ENCODE results near the gene MPZL3. TPM values are rescaled to one million over a fixed set of nuclear protein-coding genes. Genes with fewer than 3 reads are reported as not detected.

Gene MPZL3
- total RNA-seq, 1 experiment from 2014 or later, result 0.52 TPM

DNA sequence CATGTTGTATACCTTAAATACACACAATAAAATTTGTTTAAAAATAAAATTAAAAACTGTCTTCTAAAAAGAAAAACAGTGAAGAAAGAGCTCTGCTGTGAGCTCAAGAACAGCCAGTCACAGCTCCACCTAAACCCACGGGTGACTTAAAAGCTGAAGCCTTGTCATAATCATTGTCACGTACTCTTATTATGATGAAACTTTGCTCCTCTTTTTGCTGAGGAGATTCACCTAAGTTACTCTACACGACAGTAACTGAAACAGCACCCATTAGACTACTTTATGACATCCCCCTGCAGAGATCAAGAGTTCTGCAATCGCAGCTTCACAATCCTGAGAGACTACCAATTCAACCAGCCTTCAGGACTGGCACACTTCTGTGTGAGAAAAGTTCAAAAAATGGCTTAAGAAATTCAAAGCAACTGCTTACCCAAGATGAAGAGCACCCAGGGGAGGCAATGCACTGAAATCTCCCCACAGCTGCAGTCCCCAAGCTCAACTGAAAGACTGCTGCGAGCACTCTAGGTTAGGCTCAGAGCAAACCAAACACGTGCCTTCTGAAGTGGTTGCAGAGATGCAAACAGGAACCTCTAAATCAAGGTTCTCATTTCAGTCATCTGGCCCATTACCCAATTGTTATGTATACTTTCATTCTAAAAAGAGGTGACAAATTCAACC is 27.5 kb downstream of the MPZL3 start, which contains the start of gene JAML:
Gene JAML, minus strand, starts transcription at position 501 of the 678 bp plus-strand sequence. CDS start 10,145 bp downstream, outside the sequence.
- CTCF ChIA-PET, result no interaction called here
- no peaks in the 10 kb centered on the region for H3K4me1 ChIP-seq (ENCODE audit: insufficient read depth, low read length, poor library complexity, severe bottlenecking)
- H3K36me3 ChIP-seq (ENCODE audit: insufficient read depth, low read length, poor library complexity, severe bottlenecking), result no peaks in the 10 kb centered on the region
- POLR2A ChIA-PET (ENCODE audit: low non-redundant PET), result no interaction called here
- H3K27me3 ChIP-seq (replicated peaks; ENCODE audit: insufficient read depth, low read depth, low read length, poor library complexity), result peaks cover 70% of the 10 kb centered on the region
- no peak within 1 kb of the TSS for H3K27ac ChIP-seq (ENCODE audit: low read depth, low read length, poor library complexity, severe bottlenecking)
- no TSS peak for BruUV-seq (replicated peaks)
- intact Hi-C loops (cut with micrococcal nuclease; ENCODE audit: unreplicated experiment), result no loop called here
- H3K4me3 ChIP-seq (ENCODE audit: low read depth, low read length, poor library complexity, severe bottlenecking), result no peak within 1 kb of the TSS
- TF ChIP-seq EZH2 (IDR thresholded peaks at IDR 0.05; ENCODE audit: borderline replicate concordance, low read depth, low read length, poor library complexity, severe bottlenecking), result no peak
- TF ChIP-seq, protein P1, sequence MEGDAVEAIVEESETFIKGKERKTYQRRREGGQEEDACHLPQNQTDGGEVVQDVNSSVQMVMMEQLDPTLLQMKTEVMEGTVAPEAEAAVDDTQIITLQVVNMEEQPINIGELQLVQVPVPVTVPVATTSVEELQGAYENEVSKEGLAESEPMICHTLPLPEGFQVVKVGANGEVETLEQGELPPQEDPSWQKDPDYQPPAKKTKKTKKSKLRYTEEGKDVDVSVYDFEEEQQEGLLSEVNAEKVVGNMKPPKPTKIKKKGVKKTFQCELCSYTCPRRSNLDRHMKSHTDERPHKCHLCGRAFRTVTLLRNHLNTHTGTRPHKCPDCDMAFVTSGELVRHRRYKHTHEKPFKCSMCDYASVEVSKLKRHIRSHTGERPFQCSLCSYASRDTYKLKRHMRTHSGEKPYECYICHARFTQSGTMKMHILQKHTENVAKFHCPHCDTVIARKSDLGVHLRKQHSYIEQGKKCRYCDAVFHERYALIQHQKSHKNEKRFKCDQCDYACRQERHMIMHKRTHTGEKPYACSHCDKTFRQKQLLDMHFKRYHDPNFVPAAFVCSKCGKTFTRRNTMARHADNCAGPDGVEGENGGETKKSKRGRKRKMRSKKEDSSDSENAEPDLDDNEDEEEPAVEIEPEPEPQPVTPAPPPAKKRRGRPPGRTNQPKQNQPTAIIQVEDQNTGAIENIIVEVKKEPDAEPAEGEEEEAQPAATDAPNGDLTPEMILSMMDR (conservative IDR thresholded peaks at IDR 0.05; ENCODE audit: low read depth, low read length), result no peak
- H3K9me3 ChIP-seq (ENCODE audit: low read depth, low read length, poor library complexity, severe bottlenecking), result no peaks in the 10 kb centered on the region
- no peak for DNase-seq (ENCODE audit: low spot score)

DNA sequence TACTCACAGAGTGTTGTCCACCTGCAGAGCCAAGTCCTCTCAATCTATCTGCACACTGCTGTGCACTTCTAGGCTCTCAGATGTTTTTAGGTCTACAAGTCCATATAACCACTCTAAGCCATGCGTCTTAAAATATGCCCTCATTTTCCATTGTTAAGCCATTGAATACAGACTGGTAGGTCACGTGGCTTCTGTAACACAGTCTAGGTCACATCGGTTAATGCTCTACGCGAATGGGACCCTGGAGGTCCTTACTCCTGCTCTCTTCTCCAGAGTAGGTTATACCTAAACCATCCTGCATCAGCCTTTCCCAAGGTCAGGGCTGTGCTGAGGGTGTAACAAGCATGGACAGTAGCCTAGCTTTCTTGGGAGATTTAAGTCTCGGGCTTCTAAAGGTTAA is 28.2 kb downstream of the MPZL3 start:
- Histone ChIP-seq H3K4me1 (ENCODE audit: insufficient read depth, low read length, poor library complexity, severe bottlenecking) (no peaks in the 10 kb centered on the region), H3K4me3 (ENCODE audit: low read depth, low read length, poor library complexity, severe bottlenecking) (no peak overlapping the region), H3K9me3 (ENCODE audit: low read depth, low read length, poor library complexity, severe bottlenecking) (no peaks in the 10 kb centered on the region), H3K27ac (ENCODE audit: low read depth, low read length, poor library complexity, severe bottlenecking) (no peak overlapping the region), H3K36me3 (ENCODE audit: insufficient read depth, low read length, poor library complexity, severe bottlenecking) (no peaks in the 10 kb centered on the region), H3K27me3 (replicated peaks; ENCODE audit: insufficient read depth, low read depth, low read length, poor library complexity) (peaks cover 73% of the 10 kb centered on the region)
- intact Hi-C loops (cut with micrococcal nuclease; ENCODE audit: unreplicated experiment), result no loop called here
- BruUV-seq (replicated peaks), result no TSS peak
- POLR2A ChIA-PET (ENCODE audit: low non-redundant PET), result no interaction called here
- TF ChIP-seq, protein P1 (conservative IDR thresholded peaks at IDR 0.05; ENCODE audit: low read depth, low read length), result no peak
- TF ChIP-seq EZH2 (IDR thresholded peaks at IDR 0.05; ENCODE audit: borderline replicate concordance, low read depth, low read length, poor library complexity, severe bottlenecking), result no peak
- CTCF ChIA-PET, result no interaction called here
- DNase-seq (ENCODE audit: low spot score), result no peak

DNA sequence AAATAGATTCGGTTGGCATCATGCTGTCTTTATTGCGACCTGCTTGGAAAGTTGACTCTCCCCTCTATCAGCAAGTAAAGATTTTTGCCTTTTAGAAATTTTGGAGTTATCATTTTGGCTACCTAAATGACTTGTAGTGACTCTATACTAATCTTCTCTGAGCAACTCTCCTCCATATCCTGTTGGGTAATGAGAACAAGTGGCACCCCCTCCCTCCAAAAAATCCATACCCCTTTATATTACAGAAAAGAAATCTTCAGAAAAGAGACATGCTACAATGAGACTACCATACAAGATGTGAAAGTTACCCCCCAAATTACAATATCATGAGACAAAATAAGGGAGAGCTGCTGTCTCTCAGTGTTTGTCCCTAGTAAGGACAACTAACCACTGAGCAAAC is 28.6 kb downstream of the MPZL3 start:
- TF ChIP-seq, protein P1 (conservative IDR thresholded peaks at IDR 0.05; ENCODE audit: low read depth, low read length), result no peak
- no peak for TF ChIP-seq EZH2 (IDR thresholded peaks at IDR 0.05; ENCODE audit: borderline replicate concordance, low read depth, low read length, poor library complexity, severe bottlenecking)
- DNase-seq (ENCODE audit: low spot score), result no peak
- Histone ChIP-seq H3K36me3 (ENCODE audit: insufficient read depth, low read length, poor library complexity, severe bottlenecking) (no peaks in the 10 kb centered on the region), H3K9me3 (ENCODE audit: low read depth, low read length, poor library complexity, severe bottlenecking) (no peaks in the 10 kb centered on the region), H3K4me3 (ENCODE audit: low read depth, low read length, poor library complexity, severe bottlenecking) (no peak overlapping the region), H3K27me3 (replicated peaks; ENCODE audit: insufficient read depth, low read depth, low read length, poor library complexity) (peaks cover 77% of the 10 kb centered on the region), H3K27ac (ENCODE audit: low read depth, low read length, poor library complexity, severe bottlenecking) (no peak overlapping the region), H3K4me1 (ENCODE audit: insufficient read depth, low read length, poor library complexity, severe bottlenecking) (no peaks in the 10 kb centered on the region)
- POLR2A ChIA-PET (ENCODE audit: low non-redundant PET), result no interaction called here
- BruUV-seq (replicated peaks), result no TSS peak
- CTCF ChIA-PET, result no interaction called here
- intact Hi-C loops (cut with micrococcal nuclease; ENCODE audit: unreplicated experiment), result no loop called here
